Calu3 (cell line): ENCODE measurements around the gene CDK11B. TPM values are rescaled to one million over a fixed set of nuclear protein-coding genes. Genes with fewer than 3 reads are reported as not detected.

ENCODE experiments used
- BruUV-seq: library from RNA; stranded (reverse); fragments of 400-500 nt; replicated peaks from 2 replicates; lab custom pipeline; 2021; lab: Mats Ljungman, UMichigan
- CTCF ChIA-PET: fragments of 300-600 bp; sonication (Branson Sonifier 250); formaldehyde crosslinking; loops from one replicate; lab custom pipeline; 2022; ENCODE audit warnings: antibody characterized with exemption; lab: Charles Lee
- DNase-seq: peaks from one replicate; pipeline ENCODE4 v3.0.0; 2022
- H3K27ac Mint-ChIP-seq: one replicate; pipeline ENCODE4 v1.8.0; 2022; ENCODE audit warnings: mixed read lengths; ENCODE audit not compliant: unreplicated experiment
- H3K27me3 Mint-ChIP-seq: one replicate; pipeline ENCODE4 v1.8.0; 2022; ENCODE audit warnings: mixed read lengths; ENCODE audit not compliant: unreplicated experiment
- H3K36me3 Mint-ChIP-seq: one replicate; pipeline ENCODE4 v1.8.0; 2022; ENCODE audit warnings: mild to moderate bottlenecking, moderate library complexity, mixed read lengths; ENCODE audit not compliant: insufficient read depth, unreplicated experiment
- H3K4me1 Mint-ChIP-seq: one replicate; pipeline ENCODE4 v1.8.0; 2022; ENCODE audit warnings: mild to moderate bottlenecking, low read depth, mixed read lengths; ENCODE audit not compliant: unreplicated experiment
- H3K4me3 Mint-ChIP-seq: one replicate; pipeline ENCODE4 v1.8.0; 2022; ENCODE audit warnings: mild to moderate bottlenecking, low read depth, moderate library complexity, mixed read lengths; ENCODE audit not compliant: unreplicated experiment
- H3K9me3 Mint-ChIP-seq: one replicate; pipeline ENCODE4 v1.8.0; 2022; ENCODE audit warnings: low read depth, mixed read lengths; ENCODE audit not compliant: unreplicated experiment
- intact Hi-C: fragments of 100-400 bp; cut with micrococcal nuclease; formaldehyde crosslinking; loops from one replicate; pipeline ENCODE4 v1.10.0; 2022; ENCODE audit not compliant: unreplicated experiment
- total RNA-seq: library from RNA; stranded (reverse); gene quantifications from 2 replicates; pipeline ENCODE4 v1.2.3, GENCODE V29; 2022
- TF ChIP-seq, protein P1 (sequence below): fragments of 200-600 bp; IDR thresholded peaks from one replicate; pipeline ENCODE4 v1.8.0; 2022; ENCODE audit warnings: antibody characterized with exemption; ENCODE audit not compliant: unreplicated experiment

The CDK11B gene
- total RNA-seq, 1 experiment from 2014 or later, result 24.2 TPM

DNA sequence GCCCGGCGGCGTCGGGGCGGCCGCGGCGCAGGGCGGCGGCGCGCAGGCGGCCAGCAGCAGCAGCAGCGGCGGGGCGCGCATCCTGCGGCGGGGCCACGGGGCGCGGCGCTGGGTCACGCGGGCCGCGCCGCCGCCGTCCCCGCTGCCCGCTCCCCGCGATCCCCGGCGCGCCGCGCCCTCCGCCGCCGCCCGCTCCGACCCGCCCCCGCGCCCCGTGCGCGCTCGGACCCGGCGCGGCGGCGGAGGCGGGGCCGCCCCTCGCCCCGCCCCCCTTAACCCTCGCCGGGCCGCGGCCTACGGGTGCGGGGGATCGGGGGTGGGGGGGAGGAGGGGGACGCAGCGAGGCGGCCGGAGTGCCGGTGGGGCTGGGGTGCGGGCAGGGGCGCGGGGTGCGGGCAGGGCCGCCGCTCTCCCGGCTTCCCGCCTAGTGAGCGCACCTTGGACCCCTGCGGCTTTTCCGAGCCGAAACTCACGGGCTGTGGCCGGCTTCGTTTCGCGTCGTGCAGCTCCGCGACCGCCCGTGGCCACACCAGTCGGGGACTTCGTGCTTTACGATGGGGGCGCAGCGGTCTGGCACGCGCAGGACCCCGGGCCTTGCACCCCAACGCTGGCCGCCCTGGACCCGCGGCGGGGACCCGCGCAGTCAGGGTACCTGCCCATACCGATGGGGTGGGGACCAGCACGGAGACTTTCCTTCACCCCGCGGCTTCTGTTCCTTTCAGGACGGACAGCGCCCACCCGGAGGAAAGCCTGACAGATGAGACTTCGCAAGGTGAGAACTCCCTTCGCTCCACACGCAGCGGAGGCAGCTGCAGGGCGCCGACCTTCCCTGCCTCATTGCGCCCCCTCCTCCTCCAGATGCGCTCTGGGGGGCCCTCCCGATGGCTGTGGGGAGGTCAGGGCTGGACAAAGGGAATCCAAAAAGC is 58.6 kb downstream of the CDK11B start, which contains the start of gene FNDC10:
Gene FNDC10 (minus strand): TSS at position 201 of the 926 bp plus-strand sequence. CDS start 120 bp downstream, at position 81.
- Mint-ChIP-seq H3K27ac (no peak within 1 kb of the TSS), H3K27me3 (peaks cover 17% of the 10 kb centered on the region), H3K4me1 (no peaks in the 10 kb centered on the region), H3K36me3 (peaks cover 12% of the 10 kb centered on the region), H3K9me3 (no peaks in the 10 kb centered on the region), H3K4me3 (peak within 1 kb of the TSS; percentile 65)
- TF ChIP-seq, protein P1, sequence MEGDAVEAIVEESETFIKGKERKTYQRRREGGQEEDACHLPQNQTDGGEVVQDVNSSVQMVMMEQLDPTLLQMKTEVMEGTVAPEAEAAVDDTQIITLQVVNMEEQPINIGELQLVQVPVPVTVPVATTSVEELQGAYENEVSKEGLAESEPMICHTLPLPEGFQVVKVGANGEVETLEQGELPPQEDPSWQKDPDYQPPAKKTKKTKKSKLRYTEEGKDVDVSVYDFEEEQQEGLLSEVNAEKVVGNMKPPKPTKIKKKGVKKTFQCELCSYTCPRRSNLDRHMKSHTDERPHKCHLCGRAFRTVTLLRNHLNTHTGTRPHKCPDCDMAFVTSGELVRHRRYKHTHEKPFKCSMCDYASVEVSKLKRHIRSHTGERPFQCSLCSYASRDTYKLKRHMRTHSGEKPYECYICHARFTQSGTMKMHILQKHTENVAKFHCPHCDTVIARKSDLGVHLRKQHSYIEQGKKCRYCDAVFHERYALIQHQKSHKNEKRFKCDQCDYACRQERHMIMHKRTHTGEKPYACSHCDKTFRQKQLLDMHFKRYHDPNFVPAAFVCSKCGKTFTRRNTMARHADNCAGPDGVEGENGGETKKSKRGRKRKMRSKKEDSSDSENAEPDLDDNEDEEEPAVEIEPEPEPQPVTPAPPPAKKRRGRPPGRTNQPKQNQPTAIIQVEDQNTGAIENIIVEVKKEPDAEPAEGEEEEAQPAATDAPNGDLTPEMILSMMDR, result no peak
- BruUV-seq, result no TSS peak
- no peak for DNase-seq
- intact Hi-C loops, result no loop called here
- CTCF ChIA-PET, result no interaction called here

DNA sequence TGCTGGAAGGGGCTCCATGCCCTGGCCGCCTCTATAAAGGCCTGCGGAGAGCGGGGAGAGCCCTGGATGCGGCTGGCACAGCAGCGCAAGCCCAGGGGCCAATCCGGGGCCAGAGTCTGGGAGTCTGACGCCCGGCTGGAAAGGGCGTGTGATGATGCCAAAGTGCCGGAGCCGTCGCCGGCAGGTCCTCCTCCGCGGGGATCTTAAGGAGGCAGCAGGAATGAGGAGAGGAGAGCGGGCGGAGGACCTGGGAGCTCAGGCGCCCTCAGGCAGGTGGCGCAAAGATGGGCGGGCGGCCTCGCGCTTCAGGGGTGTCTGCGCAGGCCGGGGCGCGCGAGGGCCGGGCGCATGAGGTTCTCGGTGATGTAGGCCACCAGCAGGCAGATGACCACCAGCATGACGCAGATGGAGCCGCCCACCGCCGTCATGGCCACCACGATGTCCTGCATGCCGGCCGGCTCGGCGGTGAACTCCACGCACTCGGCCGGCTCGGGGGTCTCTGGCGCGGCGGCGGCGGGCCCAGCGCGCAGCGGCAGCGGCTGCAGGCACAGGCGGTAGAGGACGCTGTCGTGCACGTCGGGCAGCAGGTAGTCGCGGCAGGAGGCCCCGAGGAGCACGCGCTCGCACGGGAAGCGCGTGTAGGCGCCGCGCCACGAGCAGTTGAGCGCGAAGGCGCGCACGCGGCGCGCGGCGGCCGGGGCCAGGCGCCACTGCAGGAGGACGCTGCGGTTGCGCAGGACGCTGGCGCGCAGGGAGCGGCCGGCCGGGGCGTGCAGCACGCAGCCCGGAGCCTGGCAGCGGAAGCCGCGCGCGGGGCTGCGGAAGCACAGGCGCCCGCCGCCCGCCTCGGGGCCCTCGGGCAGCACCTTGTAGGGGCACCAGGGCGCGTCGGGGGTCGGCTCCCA is 59.5 kb downstream of the CDK11B start:
- CTCF ChIA-PET, result no interaction called here
- no peak for DNase-seq
- intact Hi-C loops, result no loop called here
- H3K9me3 Mint-ChIP-seq, result no peaks in the 10 kb centered on the region
- no peak overlapping the region for H3K27ac Mint-ChIP-seq
- no peaks in the 10 kb centered on the region for H3K4me1 Mint-ChIP-seq
- TF ChIP-seq, protein P1, result no peak
- H3K27me3 Mint-ChIP-seq, result peaks cover 12% of the 10 kb centered on the region
- H3K4me3 Mint-ChIP-seq, result peak overlapping the region; percentile 65
- BruUV-seq, result no TSS peak
- peaks cover 12% of the 10 kb centered on the region for H3K36me3 Mint-ChIP-seq

DNA sequence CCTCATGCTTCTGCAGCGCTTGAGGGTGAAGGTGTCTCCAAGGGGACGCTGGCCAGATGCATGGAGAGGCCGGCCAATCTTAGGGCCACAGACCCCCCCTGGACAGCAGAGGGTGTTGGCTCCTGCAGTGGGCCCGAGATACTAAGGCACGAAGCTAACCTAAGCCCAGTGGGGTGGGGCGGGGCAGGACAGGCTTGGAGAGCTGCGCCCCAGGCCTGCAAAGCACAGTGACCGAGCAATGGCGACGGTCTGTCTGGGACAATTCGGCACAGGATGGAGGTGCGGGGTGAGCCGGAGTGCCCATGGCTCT is 60.1 kb downstream of the CDK11B start:
- CTCF ChIA-PET, result no interaction called here
- no peaks in the 10 kb centered on the region for H3K4me1 Mint-ChIP-seq
- peaks cover 12% of the 10 kb centered on the region for H3K36me3 Mint-ChIP-seq
- H3K27me3 Mint-ChIP-seq, result peaks cover 6% of the 10 kb centered on the region
- H3K27ac Mint-ChIP-seq, result no peak overlapping the region
- no TSS peak for BruUV-seq
- TF ChIP-seq, protein P1, result no peak
- no peak for DNase-seq
- intact Hi-C loops, result no loop called here
- H3K9me3 Mint-ChIP-seq, result no peaks in the 10 kb centered on the region
- peak overlapping the region; percentile 65 for H3K4me3 Mint-ChIP-seq

DNA sequence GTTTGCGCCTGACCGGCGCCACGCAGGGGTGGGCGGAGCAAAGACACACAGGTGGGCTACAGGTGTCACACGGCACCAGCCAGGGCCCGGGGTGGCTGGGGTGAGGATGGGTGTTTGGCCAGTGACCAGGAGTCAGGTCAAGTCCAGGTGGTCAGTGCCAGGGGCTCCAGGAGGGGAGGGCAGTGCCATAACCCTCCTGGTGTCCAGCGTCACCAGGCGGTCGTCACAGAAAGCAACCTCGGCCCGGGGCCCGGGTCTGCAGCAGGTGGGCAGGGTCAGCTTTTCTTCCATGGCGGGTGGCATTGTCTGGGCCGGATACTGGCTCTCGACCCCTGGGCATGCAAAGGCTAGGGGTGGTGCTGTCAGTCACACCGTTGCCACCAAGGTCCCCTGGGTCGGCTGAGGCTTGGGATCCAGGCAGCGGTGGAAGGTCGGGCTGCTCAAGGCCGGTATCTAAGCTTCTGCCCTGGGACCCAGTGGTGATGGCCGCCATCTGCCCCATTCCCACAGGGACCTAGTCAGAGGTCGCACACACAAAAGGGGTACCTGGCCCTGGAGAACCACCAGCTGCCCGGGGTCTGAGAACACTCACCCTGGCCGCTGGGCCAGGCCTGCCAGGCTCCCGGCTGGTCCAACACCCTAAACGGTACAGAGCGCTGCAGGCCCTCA is 60.6 kb downstream of the CDK11B start:
- TF ChIP-seq, protein P1, result peak; percentile 0
- Mint-ChIP-seq H3K9me3 (no peaks in the 10 kb centered on the region), H3K27ac (no peak overlapping the region), H3K4me3 (peak overlapping the region; percentile 19), H3K4me1 (no peaks in the 10 kb centered on the region), H3K27me3 (peaks cover 1% of the 10 kb centered on the region), H3K36me3 (peaks cover 12% of the 10 kb centered on the region)
- intact Hi-C loops, result no loop called here
- BruUV-seq, result no TSS peak
- no peak for DNase-seq
- CTCF ChIA-PET, result no interaction called here
